H9 (cell line): ENCODE measurements around the gene TPPP2. TPM values are rescaled to one million over a fixed set of nuclear protein-coding genes. Genes with fewer than 3 reads are reported as not detected.

ENCODE experiments used
- DNase-seq: peaks from one replicate; pipeline ENCODE4 v3.0.0-alpha.2; 2017
- H2AFZ ChIP-seq: one replicate; pipeline ENCODE4 v1.6.1; 2013; ENCODE audit warnings: mild to moderate bottlenecking, low read length, control low read depth, moderate library complexity
- H2AK5ac ChIP-seq: 2 replicates; pipeline ENCODE4 v1.6.1; 2013; ENCODE audit warnings: low read length, control low read depth, mixed read lengths; ENCODE audit not compliant: insufficient read length
- H2BK120ac ChIP-seq: one replicate; pipeline ENCODE4 v1.6.1; 2013; ENCODE audit warnings: low read depth, mild to moderate bottlenecking, low read length, control low read depth, inconsistent platforms; ENCODE audit not compliant: poor library complexity, severe bottlenecking
- H2BK12ac ChIP-seq: 2 replicates; pipeline ENCODE4 v1.6.1; 2013; ENCODE audit warnings: low read length, control low read depth, mixed read lengths, low read depth; ENCODE audit not compliant: insufficient read length
- H2BK15ac ChIP-seq: 2 replicates; pipeline ENCODE4 v1.6.1; 2013; ENCODE audit warnings: low read depth, low read length, control low read depth
- H2BK20ac ChIP-seq: one replicate; pipeline ENCODE4 v1.6.1; 2013; ENCODE audit warnings: low read depth, mild to moderate bottlenecking, low read length, control low read depth, inconsistent platforms; ENCODE audit not compliant: poor library complexity, severe bottlenecking
- H2BK5ac ChIP-seq: 2 replicates; pipeline ENCODE4 v1.6.1; 2013; ENCODE audit warnings: low read length, control low read depth, mixed read lengths; ENCODE audit not compliant: insufficient read length
- H3K14ac ChIP-seq: 2 replicates; pipeline ENCODE4 v1.6.1; 2013; ENCODE audit warnings: low read length, control low read depth; ENCODE audit not compliant: insufficient read depth
- H3K18ac ChIP-seq: 2 replicates; pipeline ENCODE4 v1.6.1; 2013; ENCODE audit warnings: low read depth, mild to moderate bottlenecking, mixed read lengths, low read length, control low read depth; ENCODE audit not compliant: insufficient read length
- H3K23ac ChIP-seq: 2 replicates; pipeline ENCODE4 v1.6.1; 2013; ENCODE audit warnings: low read length, control low read depth, mixed read lengths, low read depth; ENCODE audit not compliant: insufficient read length
- H3K23me2 ChIP-seq: 2 replicates; pipeline ENCODE4 v1.6.1; 2013; ENCODE audit warnings: low read depth, mild to moderate bottlenecking, mixed read lengths, low read length, control low read depth; ENCODE audit not compliant: insufficient read length, poor library complexity, severe bottlenecking
- H3K27ac ChIP-seq: 2 replicates; pipeline ENCODE4 v1.5.1; 2013; ENCODE audit warnings: low read length, control low read depth, mixed read lengths, low read depth; ENCODE audit not compliant: insufficient read length
- H3K27me3 ChIP-seq: 2 replicates; pipeline ENCODE4 v1.6.1; 2013; ENCODE audit warnings: low read length, control low read depth, inconsistent platforms; ENCODE audit not compliant: insufficient read depth
- H3K4ac ChIP-seq: 2 replicates; pipeline ENCODE4 v1.6.1; 2013; ENCODE audit warnings: low read depth, mild to moderate bottlenecking, control low read depth, inconsistent platforms, low read length, moderate library complexity
- H3K4me1 ChIP-seq: 2 replicates; pipeline ENCODE4 v1.6.1; 2013; ENCODE audit warnings: low read length, control low read depth, inconsistent platforms; ENCODE audit not compliant: insufficient read depth
- H3K4me2 ChIP-seq: 2 replicates; pipeline ENCODE4 v1.6.1; 2013; ENCODE audit warnings: low read length, control low read depth, mixed read lengths; ENCODE audit not compliant: insufficient read length, insufficient read depth
- H3K56ac ChIP-seq: 2 replicates; pipeline ENCODE4 v1.6.1; 2013; ENCODE audit warnings: low read depth, mild to moderate bottlenecking, mixed read lengths, low read length, control low read depth; ENCODE audit not compliant: insufficient read length
- H3K79me1 ChIP-seq: 2 replicates; pipeline ENCODE4 v1.6.1; 2013; ENCODE audit warnings: low read depth, mild to moderate bottlenecking, moderate library complexity, low read length, control low read depth, inconsistent platforms; ENCODE audit not compliant: insufficient read depth, poor library complexity, severe bottlenecking
- H3K79me2 ChIP-seq: 2 replicates; pipeline ENCODE4 v1.6.1; 2013; ENCODE audit warnings: low read length, control low read depth, inconsistent platforms; ENCODE audit not compliant: insufficient read depth
- H3K9ac ChIP-seq: 2 replicates; pipeline ENCODE4 v1.6.1; 2013; ENCODE audit warnings: low read length, control low read depth, mixed read lengths; ENCODE audit not compliant: insufficient read length; ENCODE audit errors: extremely low read depth
- H3K9me3 ChIP-seq: one replicate; pipeline ENCODE4 v1.6.1; 2013; ENCODE audit warnings: low read depth, low read length, inconsistent platforms; ENCODE audit not compliant: control insufficient read depth
- H3T11ph ChIP-seq: one replicate; pipeline ENCODE4 v1.6.1; 2013; ENCODE audit warnings: mild to moderate bottlenecking, low read length, control low read depth, inconsistent platforms
- H4K20me1 ChIP-seq: one replicate; pipeline ENCODE4 v1.6.1; 2013; ENCODE audit not compliant: control insufficient read depth, insufficient read length, insufficient read depth
- H4K5ac ChIP-seq: 2 replicates; pipeline ENCODE4 v1.6.1; 2013; ENCODE audit warnings: low read depth, mild to moderate bottlenecking, mixed read lengths, low read length, control low read depth; ENCODE audit not compliant: insufficient read length
- H4K8ac ChIP-seq: replicated peaks from 2 replicates; pipeline ENCODE4 v1.6.1; 2013; ENCODE audit warnings: low read length, control low read depth, mixed read lengths, low read depth; ENCODE audit not compliant: insufficient read length
- H4K91ac ChIP-seq: 2 replicates; pipeline ENCODE4 v1.6.1; 2013; ENCODE audit warnings: low read depth, mild to moderate bottlenecking, moderate library complexity, mixed read lengths, low read length, control low read depth; ENCODE audit not compliant: insufficient read length
- H3K27ac Mint-ChIP-seq, 3 experiments: 2 replicates in 2 of 3; 3 replicates in 1 of 3; pipeline ENCODE4 v1.8.0; 2020 to 2021; ENCODE audit warnings: mixed read lengths in 3 of 3, mild to moderate bottlenecking in 1 of 3, moderate library complexity in 1 of 3
- H3K27me3 Mint-ChIP-seq: 2 replicates; pipeline ENCODE4 v1.8.0; 2021; ENCODE audit warnings: low read depth, mild to moderate bottlenecking, moderate library complexity, mixed read lengths
- H3K36me3 Mint-ChIP-seq, 3 experiments: 2 replicates in 2 of 3; 3 replicates in 1 of 3; pipeline ENCODE4 v1.8.0; 2020 to 2021; ENCODE audit warnings: low read depth in 3 of 3, mixed read lengths in 3 of 3; ENCODE audit not compliant: insufficient read depth in 1 of 3
- H3K4me1 Mint-ChIP-seq, 2 experiments: 2 replicates each; pipeline ENCODE4 v1.8.0; 2020; ENCODE audit warnings: mixed read lengths in 2 of 2
- H3K4me3 Mint-ChIP-seq, 2 experiments: 2 replicates in 1 of 2; 3 replicates in 1 of 2; pipeline ENCODE4 v1.8.0; 2020 to 2021; ENCODE audit warnings: mild to moderate bottlenecking in 2 of 2, mixed read lengths in 2 of 2, moderate library complexity in 1 of 2
- H3K9me3 Mint-ChIP-seq, 2 experiments: 2 replicates in 1 of 2; 3 replicates in 1 of 2; pipeline ENCODE4 v1.8.0; 2020; ENCODE audit warnings: mild to moderate bottlenecking in 2 of 2, mixed read lengths in 2 of 2, moderate library complexity in 1 of 2
- WGBS: extraction: QIAGEN DNeasy Blood & Tissue Kit; methylation state at CpG from one replicate; pipeline ENCODE4 v1.1.7; 2013; ENCODE audit warnings: missing lambda C conversion rate, low lambda C conversion rate, mixed read lengths; ENCODE audit not compliant: insufficient read length; ENCODE audit errors: extremely low coverage; 5-methylcytosine and 5-hydroxymethylcytosine counted together
- total RNA-seq: library from RNA; stranded (reverse); gene quantifications from 2 replicates; pipeline ENCODE4 v1.2.1, GENCODE V29; 2021
- TF ChIP-seq, protein P1 (sequence below): fragments of 200-600 bp; sonication (generic); conservative IDR thresholded peaks from 3 replicates; pipeline ENCODE4 v1.8.0; 2021; ENCODE audit warnings: antibody characterized with exemption, mild to moderate bottlenecking

The TPPP2 gene
- total RNA-seq, 1 experiment from 2014 or later = not detected

DNA sequence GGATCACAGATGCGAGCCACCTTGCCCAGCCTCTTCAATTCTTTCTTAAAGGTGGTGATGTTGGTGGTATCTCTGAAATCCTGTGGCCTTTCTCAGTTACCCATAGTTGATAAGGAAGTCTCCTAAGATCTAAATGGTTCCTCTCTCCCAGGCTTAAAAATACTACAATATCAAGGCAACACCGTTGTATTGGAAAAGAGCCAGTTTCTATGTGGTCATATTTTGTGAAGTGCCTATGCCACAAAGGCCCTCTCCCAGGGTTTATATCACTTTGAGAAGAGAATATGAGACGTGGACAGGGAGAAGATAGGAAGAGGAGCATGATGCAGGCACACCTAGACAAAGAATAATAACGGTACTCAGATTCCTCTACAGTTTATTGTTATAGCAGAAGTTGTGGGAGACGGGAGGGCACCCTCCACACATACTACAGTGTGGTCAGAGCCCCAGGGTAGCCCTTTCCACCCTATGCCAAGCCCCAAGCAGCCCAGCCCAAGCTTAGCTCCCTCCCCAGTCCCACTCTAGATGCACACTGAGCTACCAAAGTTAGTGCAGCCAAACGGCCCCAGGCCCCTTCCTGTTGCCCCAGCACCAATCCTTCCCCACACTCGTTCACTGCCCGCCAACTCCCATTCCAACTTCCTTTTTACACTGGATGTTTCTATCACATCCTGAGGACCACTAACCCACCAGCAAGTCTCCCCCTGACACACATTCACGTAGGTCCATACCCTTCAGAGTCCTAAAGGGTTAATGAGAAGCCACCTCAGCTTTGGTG lies 13.4 kb upstream of the TPPP2 start:
- H3K4me2 ChIP-seq = no peak overlapping the region
- no peak overlapping the region for H3K9ac ChIP-seq
- no peak overlapping the region for H2BK5ac ChIP-seq
- no peak overlapping the region for H4K8ac ChIP-seq
- no peaks in the 10 kb centered on the region for H3K9me3 ChIP-seq
- H2BK12ac ChIP-seq = no peak overlapping the region
- no peak overlapping the region for H3T11ph ChIP-seq
- TF ChIP-seq, protein P1, sequence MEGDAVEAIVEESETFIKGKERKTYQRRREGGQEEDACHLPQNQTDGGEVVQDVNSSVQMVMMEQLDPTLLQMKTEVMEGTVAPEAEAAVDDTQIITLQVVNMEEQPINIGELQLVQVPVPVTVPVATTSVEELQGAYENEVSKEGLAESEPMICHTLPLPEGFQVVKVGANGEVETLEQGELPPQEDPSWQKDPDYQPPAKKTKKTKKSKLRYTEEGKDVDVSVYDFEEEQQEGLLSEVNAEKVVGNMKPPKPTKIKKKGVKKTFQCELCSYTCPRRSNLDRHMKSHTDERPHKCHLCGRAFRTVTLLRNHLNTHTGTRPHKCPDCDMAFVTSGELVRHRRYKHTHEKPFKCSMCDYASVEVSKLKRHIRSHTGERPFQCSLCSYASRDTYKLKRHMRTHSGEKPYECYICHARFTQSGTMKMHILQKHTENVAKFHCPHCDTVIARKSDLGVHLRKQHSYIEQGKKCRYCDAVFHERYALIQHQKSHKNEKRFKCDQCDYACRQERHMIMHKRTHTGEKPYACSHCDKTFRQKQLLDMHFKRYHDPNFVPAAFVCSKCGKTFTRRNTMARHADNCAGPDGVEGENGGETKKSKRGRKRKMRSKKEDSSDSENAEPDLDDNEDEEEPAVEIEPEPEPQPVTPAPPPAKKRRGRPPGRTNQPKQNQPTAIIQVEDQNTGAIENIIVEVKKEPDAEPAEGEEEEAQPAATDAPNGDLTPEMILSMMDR = no peak
- Mint-ChIP-seq H3K4me1 (peaks cover 7 to 12% of the 10 kb centered on the region in 2 experiments), H3K9me3 (no peaks in the 10 kb centered on the region), H3K27me3 (peaks cover 12% of the 10 kb centered on the region), H3K36me3 (peaks cover 6 to 16% (median 8%) of the 10 kb centered on the region in 3 experiments; a peak in 4 of 7 replicates), H3K4me3 (no peak overlapping the region), H3K27ac (no peak overlapping the region; a peak in 1 of 7 replicates)
- H2AK5ac ChIP-seq = no peak overlapping the region
- no peak overlapping the region for H2BK15ac ChIP-seq
- H2BK120ac ChIP-seq = no peak overlapping the region
- no CpG with 5 or more reads among the region's 9 CpGs for WGBS
- DNase-seq = no peak
- H3K79me1 ChIP-seq = no peaks in the 10 kb centered on the region
- no peak overlapping the region for H2AFZ ChIP-seq
- H4K5ac ChIP-seq = no peak overlapping the region
- H3K56ac ChIP-seq = no peak overlapping the region
- H3K18ac ChIP-seq = no peak overlapping the region
- no peaks in the 10 kb centered on the region for H3K27me3 ChIP-seq
- H3K27ac ChIP-seq = no peak overlapping the region
- no peak overlapping the region for H2BK20ac ChIP-seq
- H4K20me1 ChIP-seq = no peaks in the 10 kb centered on the region
- no peak overlapping the region for H3K14ac ChIP-seq
- H3K23me2 ChIP-seq = no peaks in the 10 kb centered on the region
- H3K23ac ChIP-seq = no peak overlapping the region
- no peaks in the 10 kb centered on the region for H3K79me2 ChIP-seq
- H3K4me1 ChIP-seq = no peaks in the 10 kb centered on the region; the same call in 1 of the 2 replicates
- no peak overlapping the region for H4K91ac ChIP-seq
- H3K4ac ChIP-seq = no peak overlapping the region
